Colon (tissue), 2 donors: Measurements from ENCODE around the gene BET1L.
"Not testable (repeated sequence)": the region's sequence is repeated elsewhere in the genome, so short reads cannot be mapped to it uniquely, and the experiment has no call there.

Experiments
- FAIRE-seq: peaks from 2 replicates; lab custom pipeline; 2012; peaks lifted over from hg19 to GRCh38; lab: Jason Lieb, UNC
- donor health status: control.
- donor health status: control.

BET1L gene

DNA sequence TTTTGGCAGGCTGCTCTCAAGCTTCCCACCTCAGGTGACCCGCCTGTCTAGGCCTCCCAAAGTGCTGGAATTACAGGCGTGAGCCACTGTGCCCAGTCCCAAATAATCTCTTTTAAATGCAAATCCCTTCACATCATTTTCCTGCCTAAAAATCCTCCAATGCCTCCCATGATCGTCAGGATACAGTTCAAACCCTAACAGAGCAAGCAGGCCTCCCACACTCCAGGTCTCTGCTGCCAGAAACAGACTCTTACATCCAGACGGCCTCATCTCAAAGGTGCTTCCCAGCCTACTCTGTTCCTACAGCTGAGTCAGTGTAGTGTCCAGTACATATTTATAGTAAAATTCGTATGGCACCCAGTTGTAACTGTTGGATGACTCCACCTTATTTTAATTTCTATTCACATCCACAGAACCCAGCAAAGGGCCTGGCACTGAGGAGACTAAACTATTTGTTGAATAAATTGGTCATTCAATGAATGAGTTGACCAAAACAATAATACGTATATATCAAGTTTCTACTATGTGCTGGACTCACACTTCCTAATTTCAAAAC lies 20.7 kb upstream of the BET1L start:
- no peak for FAIRE-seq

GRCh38 chr11:225734-226453 lies 18.7 kb upstream of the BET1L start:
- no peak for FAIRE-seq

- FAIRE-seq = no peak
Measured at GRCh38 chr11:224424-224823, 17.2 kb upstream of the BET1L start.

DNA sequence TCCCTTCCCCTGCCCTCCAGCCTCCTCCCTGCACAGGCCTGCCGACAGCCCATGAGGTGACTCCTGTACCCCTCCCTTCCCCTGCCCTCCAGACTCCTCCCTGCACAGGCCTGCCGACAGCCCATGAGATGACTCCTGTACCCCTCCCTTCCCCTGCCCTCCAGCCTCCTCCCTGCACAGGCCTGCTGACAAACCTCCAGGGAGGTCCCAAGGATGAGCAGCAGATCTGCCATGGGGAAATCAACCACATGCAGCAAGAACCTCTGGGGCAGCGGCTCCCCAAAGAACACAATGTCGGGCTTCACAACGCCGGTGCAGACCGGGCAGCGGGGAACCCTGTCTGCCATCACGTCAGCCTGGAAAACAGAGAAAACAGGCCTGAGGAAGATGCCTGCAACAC lies 16.7 kb upstream of the BET1L start:
- FAIRE-seq = no peak

GRCh38 chr11:223026-223789 lies 16.0 kb upstream of the BET1L start:
- no peak for FAIRE-seq

DNA sequence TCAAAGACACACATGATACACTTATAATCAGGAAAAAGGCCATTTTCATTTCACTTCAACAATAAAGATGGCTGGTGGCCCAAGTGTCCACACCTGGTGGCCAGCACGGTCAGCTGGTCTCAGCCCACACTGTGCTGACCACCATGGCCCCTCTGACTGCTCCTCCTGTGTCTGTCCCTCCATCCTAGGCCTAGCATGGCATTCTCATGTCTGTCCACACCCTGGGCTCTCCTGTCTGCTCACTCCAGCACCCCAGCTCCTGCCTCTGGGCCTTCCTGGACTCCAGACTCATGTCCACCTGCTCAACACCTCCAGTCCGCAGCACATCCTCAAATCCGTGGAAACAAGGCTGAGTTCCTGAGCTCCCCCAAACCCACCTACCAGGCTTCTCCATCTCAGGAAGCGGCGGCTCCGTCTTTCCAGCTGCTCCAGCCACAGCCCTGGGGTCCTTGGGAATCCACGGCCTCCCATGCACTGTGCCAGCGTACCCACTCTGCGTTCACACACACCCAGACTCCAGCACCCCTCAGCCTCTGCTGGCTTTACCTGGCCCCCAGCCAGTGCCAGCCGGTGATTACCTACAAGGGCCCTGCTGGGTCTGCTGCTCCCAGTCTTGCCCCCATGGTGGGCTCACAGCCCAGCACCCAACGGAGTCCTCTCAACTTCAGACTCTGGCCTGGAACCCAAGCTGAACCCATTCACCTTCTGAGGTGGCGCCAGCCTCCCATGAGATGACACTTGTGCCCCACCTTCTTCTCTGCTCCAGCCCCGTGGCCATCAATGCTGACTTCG lies 15.0 kb upstream of the BET1L start:
- FAIRE-seq = no peak

GRCh38 chr11:221539-221938 lies 14.3 kb upstream of the BET1L start:
- FAIRE-seq = no peak

- not testable (repeated sequence) for FAIRE-seq
Measured at GRCh38 chr11:220641-221215, 13.5 kb upstream of the BET1L start.

DNA sequence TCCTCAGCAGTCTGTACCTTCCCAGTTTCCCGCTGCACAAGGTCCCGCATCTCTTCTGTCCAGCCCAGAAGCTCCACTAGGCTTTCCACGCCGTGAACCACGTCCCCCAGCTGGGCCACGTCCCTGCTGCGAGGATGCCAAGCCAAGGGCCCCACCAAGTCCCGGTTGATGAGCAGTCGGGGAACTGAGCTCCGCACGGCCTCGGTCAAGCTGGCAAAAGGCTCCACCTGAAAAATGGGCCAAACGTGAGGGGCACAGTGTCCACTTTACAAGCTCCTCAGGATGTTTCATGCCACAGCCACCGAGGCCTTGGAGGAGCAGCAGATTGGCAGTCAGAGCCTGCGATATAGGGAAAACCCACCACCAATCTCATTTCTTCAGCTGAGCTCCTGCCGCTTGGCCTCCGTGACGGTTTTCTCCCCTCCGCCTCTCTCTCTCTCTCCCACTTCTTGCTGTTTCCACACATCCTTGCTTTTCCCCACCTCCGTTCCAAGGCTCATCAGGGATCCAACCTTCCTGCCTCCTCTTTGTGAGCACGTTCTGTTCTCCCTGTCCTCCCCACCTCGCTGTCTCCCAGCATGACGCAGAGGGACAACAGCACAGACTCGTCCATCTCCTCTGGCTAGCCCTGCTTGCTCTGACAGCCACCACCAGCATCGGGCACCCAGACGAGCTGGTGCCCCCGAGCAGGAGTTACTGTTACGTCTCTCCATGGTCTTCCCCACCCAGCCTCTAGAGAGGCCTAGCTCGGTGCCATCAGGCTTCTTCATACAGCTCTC lies 11.8 kb upstream of the BET1L start:
- FAIRE-seq = no peak

GRCh38 chr11:217704-218103 lies 10.5 kb upstream of the BET1L start:
- FAIRE-seq = no peak

- FAIRE-seq = no peak
Measured at GRCh38 chr11:216081-216974, 9.1 kb upstream of the BET1L start.

DNA sequence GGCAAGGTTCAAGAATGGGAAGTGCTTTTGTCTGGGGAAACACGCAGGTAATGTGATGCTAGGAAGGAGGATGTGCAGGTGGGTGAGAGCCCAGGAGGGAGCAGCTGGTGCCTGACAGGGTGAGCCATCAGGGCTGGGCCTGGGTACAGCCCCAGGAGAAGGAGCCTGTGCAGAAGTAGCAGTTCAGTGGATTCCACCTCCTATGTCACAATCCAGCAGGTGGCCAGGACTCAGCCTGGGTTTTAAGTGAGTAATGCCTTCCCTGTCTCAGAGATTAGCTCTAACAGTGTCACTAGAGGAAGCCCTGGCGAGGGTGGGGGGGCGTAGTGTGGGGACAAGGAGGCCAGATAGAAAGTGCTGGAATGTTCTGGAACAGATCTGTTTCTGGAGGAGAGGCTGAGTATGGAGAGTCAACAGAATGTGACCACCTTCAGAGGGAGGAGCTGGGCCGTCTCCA lies 8.4 kb upstream of the BET1L start:
- no peak for FAIRE-seq

DNA sequence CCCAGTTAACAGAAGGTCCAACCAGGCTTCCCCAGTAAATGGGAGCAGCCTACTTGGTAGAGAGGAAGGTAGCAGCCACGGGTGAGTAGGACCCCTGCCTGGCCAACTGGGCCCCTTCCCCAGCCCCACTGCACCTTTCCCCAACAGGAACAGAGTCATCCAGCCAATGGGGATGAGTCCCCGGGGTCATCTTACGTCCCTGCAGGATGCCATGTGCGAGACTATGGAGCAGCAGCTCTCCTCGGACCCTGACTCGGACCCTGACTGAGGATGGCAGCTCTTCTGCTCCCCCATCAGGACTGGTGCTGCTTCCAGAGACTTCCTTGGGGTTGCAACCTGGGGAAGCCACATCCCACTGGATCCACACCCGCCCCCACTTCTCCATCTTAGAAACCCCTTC lies 6.9 kb upstream of the BET1L start:
- no peak for FAIRE-seq

- FAIRE-seq = no peak
Measured at GRCh38 chr11:213111-213510, 5.9 kb upstream of the BET1L start.

DNA sequence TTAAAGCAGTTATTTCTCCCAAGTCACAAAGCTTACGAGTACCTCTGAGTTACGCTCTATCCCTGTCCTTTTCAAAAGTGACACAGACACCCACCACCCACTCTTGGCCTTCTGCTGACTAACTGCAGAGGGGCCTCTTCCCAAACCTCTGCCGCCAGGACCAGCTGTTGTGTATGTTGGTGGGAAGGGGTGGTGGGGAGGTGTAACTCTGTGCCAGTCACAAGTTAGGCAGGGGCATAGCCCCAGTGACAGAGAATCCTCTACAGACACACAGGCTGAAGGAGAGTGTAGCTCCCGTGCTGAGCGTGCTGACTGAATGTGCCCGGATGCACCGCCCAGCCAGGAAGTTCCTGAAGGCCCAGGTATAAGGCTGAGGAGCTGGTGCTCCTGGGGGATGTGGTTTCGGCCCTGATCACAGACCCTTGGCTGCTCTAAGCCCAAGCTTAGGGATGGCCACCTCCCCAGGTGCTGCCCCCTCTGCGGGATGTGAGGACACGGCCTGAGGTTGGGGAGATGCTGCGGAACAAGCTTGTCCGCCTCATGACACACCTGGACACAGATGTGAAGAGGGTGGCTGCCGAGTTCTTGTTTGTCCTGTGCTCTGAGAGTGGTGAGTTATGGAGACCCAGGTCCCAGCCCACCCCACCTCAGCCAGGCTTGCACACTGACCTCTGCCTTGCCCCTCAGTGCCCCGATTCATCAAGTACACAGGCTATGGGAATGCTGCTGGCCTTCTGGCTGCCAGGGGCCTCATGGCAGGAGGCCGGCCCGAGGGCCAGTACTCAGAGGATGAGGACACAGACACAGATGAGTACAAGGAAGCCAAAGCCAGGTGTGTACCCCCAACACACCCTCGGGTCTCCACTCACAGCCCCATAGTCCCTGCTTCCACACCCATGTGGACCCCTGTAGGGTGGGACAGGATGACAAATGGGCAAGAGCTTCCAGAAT lies 5.2 kb upstream of the BET1L start:
- FAIRE-seq = no peak

DNA sequence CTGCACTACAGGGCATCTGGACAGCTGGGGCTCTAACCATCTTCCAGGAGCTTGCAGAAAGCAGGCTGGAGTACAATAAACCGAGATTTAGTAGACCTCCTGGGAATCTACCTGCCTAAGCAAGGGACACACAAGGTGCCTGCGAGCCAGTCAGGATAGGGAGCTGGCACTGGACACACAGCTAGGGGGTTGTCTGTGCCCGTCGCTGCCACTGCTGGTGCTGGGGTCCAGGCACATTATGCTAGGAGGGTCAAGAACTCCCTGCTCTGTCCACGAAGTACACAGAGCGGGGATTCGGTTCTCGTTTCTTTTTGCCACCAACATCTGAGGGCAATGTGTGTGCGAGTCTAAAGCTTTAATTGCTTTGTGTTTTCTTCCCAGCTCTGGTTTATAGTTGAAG lies 4.5 kb upstream of the BET1L start:
- no peak for FAIRE-seq

DNA sequence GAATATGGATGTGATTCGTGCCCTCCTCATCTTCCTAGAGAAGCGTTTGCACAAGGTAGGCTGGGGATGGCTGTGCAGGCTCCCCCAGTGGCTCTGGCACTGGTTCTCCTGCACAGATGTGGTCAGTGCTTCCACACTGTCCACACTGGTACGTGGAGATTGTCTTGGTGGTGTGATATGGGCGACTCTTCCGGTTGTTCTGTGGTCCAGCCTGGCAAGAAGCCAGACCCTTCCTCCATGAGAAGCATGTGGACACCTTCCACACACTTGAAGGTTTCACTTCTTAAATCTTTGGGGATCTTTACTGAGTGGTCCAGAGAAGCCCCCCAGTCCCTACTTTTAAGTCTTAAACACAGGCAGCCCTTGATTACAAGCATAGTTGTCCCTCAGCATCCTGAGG lies 4.1 kb upstream of the BET1L start:
- no peak for FAIRE-seq

DNA sequence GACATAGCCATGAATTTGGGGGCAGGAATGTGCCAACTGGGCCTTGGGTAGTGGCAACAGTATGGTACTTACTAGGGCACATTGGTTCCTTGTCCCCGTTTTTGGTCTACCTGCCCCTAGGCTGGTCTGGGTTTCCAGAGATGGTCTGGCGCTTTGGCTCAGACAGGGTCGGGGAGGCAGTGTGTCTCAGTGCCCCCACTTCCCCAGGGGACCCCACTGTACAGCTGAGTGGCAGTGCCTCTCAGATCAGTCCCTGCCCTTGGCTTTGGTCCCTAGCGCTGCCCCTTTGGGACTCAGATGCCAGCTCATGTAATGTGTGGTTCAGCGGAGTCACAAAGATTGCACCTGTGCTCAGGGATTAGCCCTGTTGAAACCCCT lies 3.6 kb upstream of the BET1L start:
- no peak for FAIRE-seq

DNA sequence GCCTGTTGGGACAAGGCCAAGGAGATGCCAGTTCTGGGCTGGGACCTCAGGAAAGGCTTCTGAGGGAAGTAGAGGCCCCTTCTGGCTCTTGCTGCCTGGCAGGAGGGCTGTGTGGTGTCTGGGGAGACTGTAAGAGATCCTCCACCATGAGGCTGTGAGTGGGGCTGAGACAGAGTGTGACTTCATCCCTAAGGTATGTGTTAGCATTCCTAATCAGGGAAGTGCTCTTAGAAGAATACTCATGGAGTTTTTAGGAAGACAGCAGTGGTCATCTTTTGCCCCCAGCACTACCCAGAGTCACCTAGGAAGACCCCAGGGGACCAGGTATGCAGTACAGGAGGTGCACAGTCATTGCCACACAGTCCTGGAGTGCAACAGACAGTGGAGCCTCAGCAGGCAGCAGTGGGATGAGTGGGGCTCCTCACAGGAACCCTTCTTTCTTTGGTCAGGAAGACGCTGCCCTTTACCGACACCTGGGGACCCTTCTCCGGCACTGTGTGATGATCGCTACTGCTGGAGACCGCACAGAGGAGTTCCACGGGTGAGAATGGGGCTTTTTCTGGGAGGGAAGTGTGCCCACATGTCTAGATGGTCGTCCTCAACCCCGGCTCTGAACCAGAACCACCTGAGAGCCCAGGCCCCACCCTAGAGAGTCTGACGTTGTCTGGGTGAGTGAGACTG lies 3.1 kb upstream of the BET1L start:
- no peak for FAIRE-seq
